SK-N-SH (cell line): Measurements from ENCODE around the gene EFHD1. TPM values are rescaled to one million over a fixed set of nuclear protein-coding genes. Genes with fewer than 3 reads are reported as not detected.

Experiments
- CTCF ChIA-PET: fragments of 300-600, 350-600 bp; formaldehyde crosslinking; extraction: SDS; loops from one replicate; lab custom pipeline; 2021; lab: Yijun Ruan, JAX
- POLR2A ChIA-PET: fragments of 350-600 bp; sonication (Branson Sonifier 250); formaldehyde crosslinking; extraction: SDS; loops from one replicate; lab custom pipeline; 2020; ENCODE audit warnings: antibody characterized with exemption, inconsistent platforms; lab: Yijun Ruan, JAX
- DNase-seq: peaks from one replicate; pipeline ENCODE4 v3.0.0; 2012
- H2AFZ ChIP-seq: fragments of 200-600 bp; sonication (generic); 2 replicates; pipeline ENCODE4 v1.8.1; 2016; ENCODE audit warnings: antibody characterized with exemption, mild to moderate bottlenecking, low read depth
- H3F3A ChIP-seq: fragments of 200-600 bp; sonication (generic); replicated peaks from 2 replicates; pipeline ENCODE3; 2016; ENCODE audit warnings: antibody characterized with exemption, mild to moderate bottlenecking; ENCODE audit not compliant: insufficient read depth
- H3K27ac ChIP-seq, 2 experiments: fragments of 200-500 bp in 1 of 2; fragments of 200-600 bp in 1 of 2; sonication (Bioruptor generic) in 1 of 2; sonication (generic), shearing (Covaris generic) in 1 of 2; 2 replicates each; pipeline versions ENCODE4 v1.5.1 to v1.6.1; 2014 to 2016; ENCODE audit warnings: low read depth in 2 of 2, inconsistent platforms in 1 of 2, low read length in 1 of 2, mild to moderate bottlenecking in 1 of 2, mixed read lengths in 1 of 2
- H3K27me3 ChIP-seq: fragments of 200-600 bp; sonication (generic), shearing (Covaris generic); 2 replicates; pipeline ENCODE4 v1.6.1; 2016; ENCODE audit warnings: mixed run types; ENCODE audit not compliant: insufficient read depth
- H3K36me3 ChIP-seq, 2 experiments: fragments of 200-500 bp in 1 of 2; fragments of 200-600 bp in 1 of 2; sonication (Bioruptor generic) in 1 of 2; sonication (generic) in 1 of 2; replicated peaks in 1 of 2; 2 replicates each; pipeline versions ENCODE3 to v1.5.1; 2014 to 2016; ENCODE audit warnings: low read length in 1 of 2, mild to moderate bottlenecking in 1 of 2; ENCODE audit not compliant: insufficient read depth in 2 of 2, control insufficient read depth in 1 of 2
- H3K4me1 ChIP-seq, 2 experiments: fragments of 200-500 bp in 1 of 2; fragments of 200-600 bp in 1 of 2; sonication (Bioruptor generic) in 1 of 2; sonication (generic), shearing (Covaris generic) in 1 of 2; 2 replicates each; pipeline versions ENCODE4 v1.5.1 to v1.6.1; 2014 to 2016; ENCODE audit warnings: low read depth in 1 of 2, low read length in 1 of 2, mixed run types in 1 of 2; ENCODE audit not compliant: insufficient read depth in 2 of 2, control insufficient read depth in 1 of 2
- H3K4me2 ChIP-seq: fragments of 200-600 bp; sonication (generic), shearing (Covaris generic); 2 replicates; pipeline ENCODE4 v1.6.1; 2017; ENCODE audit warnings: mixed run types
- H3K4me3 ChIP-seq, 2 experiments: fragments of 200-500 bp in 1 of 2; fragments of 200-600 bp in 1 of 2; sonication (Bioruptor generic) in 1 of 2; sonication (generic), shearing (Covaris generic) in 1 of 2; 2 replicates each; pipeline versions ENCODE4 v1.5.1 to v1.8.1; 2014 to 2016; ENCODE audit warnings: low read depth in 2 of 2, inconsistent platforms in 1 of 2, low read length in 1 of 2, mild to moderate bottlenecking in 1 of 2, mixed read lengths in 1 of 2, moderate library complexity in 1 of 2
- H3K79me2 ChIP-seq: fragments of 200-600 bp; sonication (generic); 2 replicates; pipeline ENCODE4 v1.8.1; 2017; ENCODE audit warnings: mild to moderate bottlenecking; ENCODE audit not compliant: insufficient read depth
- H3K9ac ChIP-seq: fragments of 200-600 bp; sonication (generic); 2 replicates; pipeline ENCODE4 v1.6.1; 2017; ENCODE audit warnings: mixed run types
- H3K9me2 ChIP-seq: fragments of 200-600 bp; sonication (generic); 2 replicates; pipeline ENCODE4 v1.6.1; 2017; ENCODE audit warnings: mixed run types
- H3K9me3 ChIP-seq: fragments of 200-600 bp; sonication (generic); 2 replicates; pipeline ENCODE4 v1.6.1; 2017; ENCODE audit warnings: mixed run types, mild to moderate bottlenecking, moderate library complexity
- H4K20me1 ChIP-seq: fragments of 200-600 bp; sonication (generic); 2 replicates; pipeline ENCODE4 v1.6.1; 2017; ENCODE audit warnings: mild to moderate bottlenecking, mixed run types; ENCODE audit not compliant: insufficient read depth
- ELF1 ChIP-seq: IDR thresholded peaks from 2 replicates; pipeline ENCODE4 v1.4.0; 2012
- EP300 ChIP-seq, 2 experiments: IDR thresholded peaks; 2 replicates each; pipeline versions ENCODE4 v1.4.0 to v1.6.1; 2012; ENCODE audit warnings: borderline replicate concordance in 1 of 2, low read depth in 1 of 2, low read length in 1 of 2
- EZH2phosphoT487 ChIP-seq: fragments of 200-600 bp; sonication (generic); IDR thresholded peaks from 2 replicates; pipeline ENCODE4 v1.6.1; 2017; ENCODE audit warnings: low read depth, mixed run types, mild to moderate bottlenecking, antibody characterized with exemption, moderate library complexity, borderline replicate concordance
- FOXM1 ChIP-seq: IDR thresholded peaks from 2 replicates; pipeline ENCODE4 v1.4.0; 2012; ENCODE audit warnings: low read depth, mild to moderate bottlenecking
- SIN3A ChIP-seq: IDR thresholded peaks from 2 replicates; pipeline ENCODE4 v1.6.1; 2012; ENCODE audit warnings: low read depth, mild to moderate bottlenecking, low read length, moderate library complexity, borderline replicate concordance
- WGBS: methylation state at CpG from one replicate; pipeline ENCODE4 v1.1.6; 2017; ENCODE audit warnings: low lambda C conversion rate; 5-methylcytosine and 5-hydroxymethylcytosine counted together
- polyA plus RNA-seq, 3 experiments: library from polyadenylated mRNA; depleted of rRNA; stranded (reverse); fragments of >200 nt; gene quantifications; 2 replicates each; pipeline ENCODE4 v1.2.3, GENCODE V29; 2012
- TF ChIP-seq, protein P1 (sequence below): IDR thresholded peaks from 2 replicates; pipeline ENCODE4 v1.4.0; 2012; ENCODE audit warnings: low read depth, borderline replicate concordance
- TF ChIP-seq, protein P2 (sequence below): IDR thresholded peaks from 2 replicates; pipeline ENCODE4; 2012

EFHD1 gene
- polyA plus RNA-seq, 1 of the 3 experiments (the other 2 are of a cell fraction): not detected

DNA sequence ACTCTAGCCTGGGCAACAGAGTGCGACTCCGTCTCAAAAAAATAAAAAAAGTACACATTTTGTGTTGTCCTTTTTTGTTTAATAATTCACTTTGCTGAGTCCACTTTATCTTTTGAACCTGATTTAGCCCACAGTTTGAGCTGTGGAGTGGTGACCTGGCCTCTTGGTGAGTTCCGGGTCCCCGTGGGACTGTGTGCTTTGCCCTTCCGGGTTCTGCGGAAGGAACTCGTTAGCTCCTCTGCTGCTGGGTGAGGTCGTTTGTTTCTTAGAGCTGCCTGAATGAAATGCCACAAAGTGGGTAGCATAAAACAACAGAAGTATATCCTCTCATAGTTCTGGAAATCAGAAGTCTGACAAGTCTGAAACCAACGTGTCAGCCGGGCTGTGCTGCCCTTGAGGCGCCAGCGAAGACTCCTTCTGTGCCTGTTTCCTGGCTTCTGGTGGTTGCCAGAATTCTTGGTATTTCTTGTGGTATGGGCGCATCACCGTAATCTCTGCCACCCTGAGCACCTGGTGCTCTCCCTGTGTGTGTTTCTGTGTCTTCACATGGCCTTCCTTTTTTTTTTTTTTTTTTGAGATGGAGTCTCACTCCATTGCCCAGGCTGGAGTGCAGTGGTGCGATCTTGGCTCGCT, 3.5 kb downstream of the EFHD1 start:
- Histone ChIP-seq H3K9ac (no peak overlapping the region), H3K27ac (no peak overlapping the region), H4K20me1 (no peaks in the 10 kb centered on the region), H2AFZ (no peak overlapping the region), H3K4me2 (no peak overlapping the region), H3K9me2 (no peaks in the 10 kb centered on the region), H3K4me1 (no peaks in the 10 kb centered on the region; a peak in 1 of 4 replicates), H3K36me3 (no peaks in the 10 kb centered on the region), H3F3A (no peaks in the 10 kb centered on the region), H3K9me3 (no peaks in the 10 kb centered on the region), H3K27me3 (peaks cover 22% of the 10 kb centered on the region), H3K4me3 (no peak overlapping the region), H3K79me2 (no peaks in the 10 kb centered on the region)
- WGBS: 84% methylated on average over 14 of the region's 16 CpGs
- POLR2A ChIA-PET: no interaction called here
- CTCF ChIA-PET: interaction anchor here (0.6 kb wide), 1 partner anchor 168 kb away, joined by 3 read pairs; no protein-coding TSS in a partner anchor
- no peak for DNase-seq
- no peak for TF ChIP-seq EZH2phosphoT487
- TF ChIP-seq SIN3A: no peak
- TF ChIP-seq FOXM1: no peak
- TF ChIP-seq EP300 (IDR thresholded peaks at IDR 0.05; ENCODE audit: borderline replicate concordance in 1 of 2, low read depth in 1 of 2, low read length in 1 of 2): no peak
- TF ChIP-seq ELF1: no peak

DNA sequence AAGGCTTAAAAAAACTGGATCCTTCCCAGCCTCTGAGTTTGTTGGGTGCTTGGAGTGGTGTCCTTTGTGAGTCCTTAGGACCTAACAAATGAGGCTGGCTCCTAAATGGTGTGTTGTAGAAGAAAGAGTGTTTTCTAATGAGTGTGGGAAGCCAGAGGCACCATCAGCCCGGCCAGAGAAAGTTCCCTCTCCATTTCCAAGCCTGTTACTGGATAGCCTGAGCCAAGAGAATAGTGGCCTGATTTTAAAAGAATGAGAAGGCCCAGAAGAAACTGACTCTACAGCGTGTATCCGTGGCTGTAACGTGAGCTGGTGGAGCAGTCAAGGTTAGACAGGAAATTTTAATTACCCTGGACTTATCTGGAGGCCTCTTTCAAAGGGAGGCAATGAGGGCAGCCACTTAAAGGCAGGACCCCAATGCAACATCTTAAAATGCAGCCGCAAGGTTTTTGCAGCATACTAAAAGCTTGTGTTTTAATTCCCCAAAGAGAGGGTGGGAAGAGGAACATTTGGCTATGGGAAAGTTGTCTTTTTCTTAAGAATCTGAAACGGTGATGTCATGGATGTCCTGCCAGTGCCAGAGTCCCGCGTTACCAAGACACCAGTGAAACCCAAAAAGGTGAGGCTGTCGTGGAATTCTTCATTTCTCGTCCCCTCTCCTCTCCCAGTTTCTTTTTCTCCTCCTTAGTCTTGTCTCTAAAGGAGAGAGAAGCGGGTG, 4.6 kb downstream of the EFHD1 start:
- H3F3A ChIP-seq: no peaks in the 10 kb centered on the region
- H3K9me2 ChIP-seq: no peaks in the 10 kb centered on the region
- no peaks in the 10 kb centered on the region; a peak in 1 of 4 replicates for H3K4me1 ChIP-seq
- H3K36me3 ChIP-seq: no peaks in the 10 kb centered on the region
- no peaks in the 10 kb centered on the region for H3K9me3 ChIP-seq
- peaks cover 11% of the 10 kb centered on the region for H3K27me3 ChIP-seq
- TF ChIP-seq, protein P1, sequence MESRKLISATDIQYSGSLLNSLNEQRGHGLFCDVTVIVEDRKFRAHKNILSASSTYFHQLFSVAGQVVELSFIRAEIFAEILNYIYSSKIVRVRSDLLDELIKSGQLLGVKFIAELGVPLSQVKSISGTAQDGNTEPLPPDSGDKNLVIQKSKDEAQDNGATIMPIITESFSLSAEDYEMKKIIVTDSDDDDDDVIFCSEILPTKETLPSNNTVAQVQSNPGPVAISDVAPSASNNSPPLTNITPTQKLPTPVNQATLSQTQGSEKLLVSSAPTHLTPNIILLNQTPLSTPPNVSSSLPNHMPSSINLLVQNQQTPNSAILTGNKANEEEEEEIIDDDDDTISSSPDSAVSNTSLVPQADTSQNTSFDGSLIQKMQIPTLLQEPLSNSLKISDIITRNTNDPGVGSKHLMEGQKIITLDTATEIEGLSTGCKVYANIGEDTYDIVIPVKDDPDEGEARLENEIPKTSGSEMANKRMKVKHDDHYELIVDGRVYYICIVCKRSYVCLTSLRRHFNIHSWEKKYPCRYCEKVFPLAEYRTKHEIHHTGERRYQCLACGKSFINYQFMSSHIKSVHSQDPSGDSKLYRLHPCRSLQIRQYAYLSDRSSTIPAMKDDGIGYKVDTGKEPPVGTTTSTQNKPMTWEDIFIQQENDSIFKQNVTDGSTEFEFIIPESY: no peak
- TF ChIP-seq, protein P2, sequence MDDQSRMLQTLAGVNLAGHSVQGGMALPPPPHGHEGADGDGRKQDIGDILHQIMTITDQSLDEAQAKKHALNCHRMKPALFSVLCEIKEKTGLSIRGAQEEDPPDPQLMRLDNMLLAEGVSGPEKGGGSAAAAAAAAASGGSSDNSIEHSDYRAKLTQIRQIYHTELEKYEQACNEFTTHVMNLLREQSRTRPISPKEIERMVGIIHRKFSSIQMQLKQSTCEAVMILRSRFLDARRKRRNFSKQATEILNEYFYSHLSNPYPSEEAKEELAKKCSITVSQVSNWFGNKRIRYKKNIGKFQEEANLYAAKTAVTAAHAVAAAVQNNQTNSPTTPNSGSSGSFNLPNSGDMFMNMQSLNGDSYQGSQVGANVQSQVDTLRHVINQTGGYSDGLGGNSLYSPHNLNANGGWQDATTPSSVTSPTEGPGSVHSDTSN: no peak
- H3K9ac ChIP-seq: no peak overlapping the region
- ChIA-PET CTCF (interaction anchor here (0.6 kb wide), 1 partner anchor 31 kb away, joined by 3 read pairs; no protein-coding TSS in a partner anchor), POLR2A (no interaction called here)
- H4K20me1 ChIP-seq: no peaks in the 10 kb centered on the region
- WGBS: 54% methylated on average over 11 of the region's 11 CpGs
- no peak overlapping the region for H3K4me3 ChIP-seq
- DNase-seq: no peak
- no peak overlapping the region for H3K27ac ChIP-seq
- H3K79me2 ChIP-seq: no peaks in the 10 kb centered on the region
- H2AFZ ChIP-seq: no peak overlapping the region
- no peak overlapping the region for H3K4me2 ChIP-seq
